Panc1 (cell line): ENCODE data around the gene CDKL4. TPM values are rescaled to one million over a fixed set of nuclear protein-coding genes. Genes with fewer than 3 reads are reported as not detected.
A peak's percentile ranks its signal among the peaks of the same experiment; 100 is the strongest.

Experiments
- ATAC-seq: fragments of 200-7000 bp; cut with Tn5 transposase; 2 replicates; pipeline ENCODE4 v1.9.1; 2020; ENCODE audit warnings: mild to moderate bottlenecking, moderate library complexity
- Bru-seq: library from RNA; stranded (reverse); fragments of 400-500 nt; gene quantifications from one replicate; lab custom pipeline; 2021; lab: Mats Ljungman, UMichigan
- BruChase-seq, 2 experiments: library from RNA; stranded (reverse); fragments of 400-500 nt; gene quantifications; one replicate each; lab custom pipeline; 2021; lab: Mats Ljungman, UMichigan
- BruUV-seq: library from RNA; stranded (reverse); fragments of 400-500 nt; replicated peaks from 2 replicates; lab custom pipeline; 2021; lab: Mats Ljungman, UMichigan
- CTCF ChIA-PET: fragments of 300-600 bp; sonication (Branson Sonifier 250); formaldehyde crosslinking; loops from one replicate; lab custom pipeline; 2022; ENCODE audit warnings: antibody characterized with exemption; lab: Charles Lee
- POLR2A ChIA-PET: fragments of 300-600 bp; sonication (Branson Sonifier 250); formaldehyde crosslinking; loops from one replicate; lab custom pipeline; 2022; ENCODE audit warnings: antibody characterized with exemption; lab: Charles Lee
- DNase-seq: peaks from one replicate; pipeline ENCODE4 v3.0.0-alpha.2; 2010; ENCODE audit warnings: low read depth, low spot score
- H3K27ac ChIP-seq: 2 replicates; pipeline ENCODE4 v1.5.1; 2011; ENCODE audit warnings: mild to moderate bottlenecking, low read length, inconsistent platforms
- H3K27me3 ChIP-seq: fragments of 200-500 bp; sonication (Bioruptor generic); 2 replicates; pipeline ENCODE4 v1.6.0; 2014; ENCODE audit warnings: low read length, inconsistent platforms; ENCODE audit not compliant: control insufficient read depth, insufficient read depth
- H3K36me3 ChIP-seq: fragments of 200-500 bp; sonication (Bioruptor generic); 2 replicates; pipeline ENCODE4 v1.5.1; 2014; ENCODE audit warnings: inconsistent platforms, mild to moderate bottlenecking, low read length, moderate library complexity; ENCODE audit not compliant: control insufficient read depth, insufficient read depth
- H3K4me1 ChIP-seq: 2 replicates; pipeline ENCODE4 v1.5.1; 2011; ENCODE audit warnings: inconsistent platforms, mild to moderate bottlenecking, low read length, moderate library complexity; ENCODE audit not compliant: control insufficient read depth, insufficient read depth
- H3K4me3 ChIP-seq, 2 experiments: 2 replicates each; pipeline ENCODE4 v1.5.1; 2011 to 2012; ENCODE audit warnings: low read depth in 2 of 2, low read length in 2 of 2, mild to moderate bottlenecking in 2 of 2, inconsistent platforms in 1 of 2, moderate library complexity in 1 of 2
- H3K9me3 ChIP-seq: fragments of 200-500 bp; sonication (Bioruptor generic); 2 replicates; pipeline ENCODE4 v1.5.1; 2014; ENCODE audit warnings: low read depth, mild to moderate bottlenecking, inconsistent platforms, low read length, moderate library complexity; ENCODE audit not compliant: control insufficient read depth, insufficient read depth
- CTCF ChIP-seq: fragments of 450-650 bp; IDR thresholded peaks from 2 replicates; pipeline ENCODE4 v1.5.1; 2017; ENCODE audit warnings: mild to moderate bottlenecking
- POLR2AphosphoS5 ChIP-seq: IDR thresholded peaks from 2 replicates; pipeline ENCODE4 v1.6.1; 2012; ENCODE audit warnings: mild to moderate bottlenecking, low read depth, low read length, moderate library complexity
- REST ChIP-seq, 2 experiments: IDR thresholded peaks; 2 replicates each; pipeline ENCODE4 v1.6.1; 2011 to 2012; ENCODE audit warnings: low read depth in 2 of 2, control low read depth in 1 of 2, low read length in 1 of 2, mild to moderate bottlenecking in 1 of 2, moderate library complexity in 1 of 2; ENCODE audit not compliant: insufficient read depth in 1 of 2
- SIN3A ChIP-seq: IDR thresholded peaks from 2 replicates; pipeline ENCODE4 v1.6.1; 2012; ENCODE audit warnings: low read depth, mild to moderate bottlenecking, low read length, moderate library complexity, borderline replicate concordance; ENCODE audit not compliant: insufficient read depth
- TCF7L2 ChIP-seq: IDR thresholded peaks from 2 replicates; pipeline ENCODE4 v1.6.1; 2011; ENCODE audit warnings: mild to moderate bottlenecking, low read depth, low read length, inconsistent platforms
- in situ Hi-C: cut with HindIII; loops from 2 replicates; pipeline ENCODE4 v1.10.0; 2016; ENCODE audit warnings: low sequenced_read_pairs, low pct_unique_long_range_greater_than_20kb
- intact Hi-C: fragments of 100-400 bp; cut with micrococcal nuclease; formaldehyde crosslinking; loops from one replicate; pipeline ENCODE4 v1.10.0; 2022; ENCODE audit not compliant: unreplicated experiment
- long read RNA-seq: library from polyadenylated mRNA; unstranded; transcript quantifications from one replicate; pipeline ENCODE4 v2.0.0, GENCODE V29; 2021; ENCODE audit not compliant: unreplicated experiment
- polyA plus RNA-seq: library from polyadenylated mRNA; unstranded; fragments of >200 nt; gene quantifications from one replicate; pipeline ENCODE4 v1.2.1, GENCODE V29; 2012; ENCODE audit warnings: missing spikeins; ENCODE audit not compliant: insufficient read length
- total RNA-seq: library from RNA; stranded (reverse); gene quantifications from one replicate; pipeline ENCODE4 v1.2.1, GENCODE V29; 2021; ENCODE audit not compliant: unreplicated experiment

Gene CDKL4
- not detected for total RNA-seq
- not detected for polyA plus RNA-seq
- percentile 43 among the genes with signal in this experiment for Bru-seq, nascent RNA
- percentile 42 among the genes with signal in this experiment for BruChase-seq, experiment 1, labeled RNA remaining after a 2-hour chase
- percentile 40 among the genes with signal in this experiment for BruChase-seq, experiment 2, labeled RNA remaining after a 6-hour chase
- long read RNA-seq = 0 reads

GRCh38 chr2:39243469-39244123, at the start of gene CDKL4:
Gene CDKL4, minus strand, starts transcription at chr2:39243970.
- Histone ChIP-seq H3K27ac (no peak within 1 kb of the TSS), H3K4me3 (peak within 1 kb of the TSS in 1 of 2 experiments; percentile 33; a peak in 1 of 4 replicates), H3K9me3 (no peaks in the 10 kb centered on the region), H3K27me3 (no peaks in the 10 kb centered on the region), H3K4me1 (no peaks in the 10 kb centered on the region), H3K36me3 (no peaks in the 10 kb centered on the region)
- in situ Hi-C loops (no loop called here), intact Hi-C loops (no loop called here)
- CTCF ChIA-PET = no interaction called here
- no TSS peak for BruUV-seq
- ATAC-seq (no peak), DNase-seq (no peak)
- TF ChIP-seq SIN3A (no peak), TCF7L2 (no peak)
- POLR2A ChIA-PET = no interaction called here

- CTCF ChIA-PET = interaction anchor here (0.9 kb wide), 1 partner anchor 10 kb away, joined by 5 read pairs; no protein-coding TSS in a partner anchor
- no peaks in the 10 kb centered on the region for H3K9me3 ChIP-seq
- DNase-seq = no peak
- no peak overlapping the region for H3K27ac ChIP-seq
- H3K4me1 ChIP-seq = no peaks in the 10 kb centered on the region
- no peak overlapping the region for H3K4me3 ChIP-seq
- POLR2A ChIA-PET = interaction anchor here (0.6 to 0.7 kb wide), 2 partner anchors 23 to 248 kb away, joined by 3 to 4 read pairs; no protein-coding TSS in a partner anchor
- TF ChIP-seq CTCF (no peak), POLR2AphosphoS5 (no peak), REST (IDR thresholded peaks at IDR 0.05; ENCODE audit: insufficient read depth in 1 of 2, low read depth in 2 of 2, low read length in 1 of 2) (no peak), TCF7L2 (no peak), SIN3A (no peak)
- intact Hi-C loops = no loop called here
- H3K27me3 ChIP-seq = no peaks in the 10 kb centered on the region
- H3K36me3 ChIP-seq = peaks cover 15% of the 10 kb centered on the region
- in situ Hi-C loops = no loop called here
- BruUV-seq = no TSS peak
- no peak for ATAC-seq
These were observed 46.7 kb upstream of the CDKL4 start for GRCh38 chr2:39290433-39290832.
